Measurements from ENCODE around the gene LY6G6C. TPM values are rescaled to one million over a fixed set of nuclear protein-coding genes. Genes with fewer than 3 reads are reported as not detected.

LY6G6C gene
- total and polyA plus RNA-seq, 2 of the 13 experiments (the other 11 are each of a cell fraction or from before 2014, with no cell fraction given) = 0.15 TPM; not detected in 1

GRCh38 chr6:31728767-31729514 is 7.4 kb upstream of the LY6G6C start, which contains the start of gene DDAH2 (continued):
- peak; percentile 18; the same call in 1 of the 2 replicates for TF ChIP-seq RBFOX2 (IDR thresholded peaks at IDR 0.05; ENCODE audit: low read depth, low read length)

GRCh38 chr6:31727717-31728671 is 6.4 kb upstream of the LY6G6C start:
- 96% methylated on average over 41 of the region's 41 CpGs for WGBS (ENCODE audit: low lambda C conversion rate)
- intact Hi-C loops (cut with micrococcal nuclease; ENCODE audit: unreplicated experiment) = no loop called here
- H3K4me1 ChIP-seq (ENCODE audit: insufficient read depth, low read length) = peaks cover 40% of the 10 kb centered on the region
- H3K27me3 ChIP-seq (ENCODE audit: control insufficient read depth in 1 of 2, insufficient read depth in 2 of 2, low read length in 2 of 2) = no peaks in the 10 kb centered on the region
- ATAC-seq (no peak), DNase-seq (ENCODE audit: low spot score) (no peak), FAIRE-seq (no peak)
- no peak overlapping the region for H3K4me2 ChIP-seq (ENCODE audit: low read depth, low read length)
- in situ Hi-C loops (cut with HindIII; ENCODE audit: extremely low pct_ligation_motif_present, low pct_unique_long_range_greater_than_20kb) = no loop called here
- CTCF ChIA-PET (ENCODE audit: low intra/inter-chr PET ratio, low total read pairs) = interaction anchor here (1.1 to 4.2 kb wide), 2 partner anchors 42 to 47 kb away, joined by 3 to 74 read pairs; partner anchors contain the start of gene LY6G5C
- H3K36me3 ChIP-seq (replicated peaks in 1 of 2; ENCODE audit: control insufficient read depth in 1 of 2, insufficient read depth in 2 of 2, low read length in 2 of 2) = peaks cover 15 to 24% of the 10 kb centered on the region in 2 experiments
- no peak overlapping the region for H3K4me3 ChIP-seq (replicated peaks in 1 of 3; ENCODE audit: insufficient read depth in 1 of 3, low read depth in 2 of 3, low read length in 3 of 3)
- peaks cover 14% of the 10 kb centered on the region; the same call in 1 of the 2 replicates for H4K20me1 ChIP-seq (ENCODE audit: insufficient read depth, low read length)
- H3K9ac ChIP-seq (ENCODE audit: insufficient read depth, low read depth, low read length) = no peak overlapping the region
- no TSS peak for BruUV-seq (replicated peaks)
- POLR2A ChIA-PET = interaction anchor here (2.1 to 6.1 kb wide), 2 partner anchors 11 to 42 kb away, joined by 11 to 122 read pairs; partner anchors contain the start of genes CLIC1 and MSH5
- H3K27ac ChIP-seq (ENCODE audit: extremely low read length, insufficient read depth, low read length) = no peak overlapping the region
- H3K9me3 ChIP-seq (ENCODE audit: low read length) = no peaks in the 10 kb centered on the region
- H2AFZ ChIP-seq (ENCODE audit: low read length) = no peak overlapping the region
- H3K79me2 ChIP-seq (ENCODE audit: insufficient read depth, low read length) = peaks cover under 1% of the 10 kb centered on the region
- TF ChIP-seq BCLAF1 (IDR thresholded peaks at IDR 0.05) (no peak), KAT2B (IDR thresholded peaks at IDR 0.05; ENCODE audit: borderline replicate concordance, low read depth, low read length) (no peak), ATF1 (CRISPR knock-in tag; IDR thresholded peaks at IDR 0.05) (no peak), CSRNP2 (CRISPR knock-in tag; conservative IDR thresholded peaks at IDR 0.05; ENCODE audit: low read depth) (no peak), EED (CRISPR knock-in tag; IDR thresholded peaks at IDR 0.05) (no peak), KDM5B (CRISPR knock-in tag; IDR thresholded peaks at IDR 0.05; ENCODE audit: borderline replicate concordance) (no peak), NFYC (CRISPR knock-in tag; IDR thresholded peaks at IDR 0.05) (no peak), YEATS4 (CRISPR knock-in tag; IDR thresholded peaks at IDR 0.05; ENCODE audit: borderline replicate concordance) (no peak), TRAFD1 (CRISPR knock-in tag; IDR thresholded peaks at IDR 0.05; ENCODE audit: borderline replicate concordance) (no peak)

Measured in HepG2 (cell line).